ENCODE results near the gene ZNF888.

- TF ChIP-seq CTCF (IDR thresholded peaks at IDR 0.05) (no peak), POLR2A (IDR thresholded peaks at IDR 0.05) (no peak)
These were observed 21.4 kb downstream of the ZNF888 start for GRCh38 chr19:52901842-52902241.
